ENCODE data around the gene CRNKL1. TPM values are rescaled to one million over a fixed set of nuclear protein-coding genes. Genes with fewer than 3 reads are reported as not detected.
A peak's percentile ranks its signal among the peaks of the same experiment; 100 is the strongest.

The CRNKL1 gene
- polyA plus RNA-seq (2013), result 17.1 and 17.8 TPM in 2 replicates

- Histone ChIP-seq H3K79me1 (ENCODE audit: low read length) (peaks cover 3% of the 10 kb centered on the region), H4K8ac (ENCODE audit: low read depth, low read length) (peak within 1 kb of the TSS; percentile 81), H3K4me3 (ENCODE audit: low read depth, low read length) (peak within 1 kb of the TSS; percentile 96), H2AK5ac (ENCODE audit: low read length) (no peak within 1 kb of the TSS), H3K27ac (ENCODE audit: low read depth, low read length) (peak within 1 kb of the TSS; percentile 21), H3K4me1 (ENCODE audit: control insufficient read depth in 1 of 2, insufficient read depth in 2 of 2, low read length in 2 of 2) (no peaks in the 10 kb centered on the region), H2BK12ac (ENCODE audit: low read length) (no peak within 1 kb of the TSS), H3K14ac (ENCODE audit: low read length) (peak within 1 kb of the TSS; percentile 54), H2BK5ac (ENCODE audit: low read depth, low read length, poor library complexity) (no peak within 1 kb of the TSS), H3K27me3 (ENCODE audit: insufficient read depth, low read length) (no peaks in the 10 kb centered on the region), H3K9ac (ENCODE audit: low read length) (peak within 1 kb of the TSS; percentile 74), H4K91ac (ENCODE audit: low read depth, low read length) (peak within 1 kb of the TSS; percentile 65), H3K9me3 (ENCODE audit: insufficient read depth, low read depth, low read length) (no peaks in the 10 kb centered on the region), H3K79me2 (ENCODE audit: control insufficient read depth, insufficient read depth, low read length, poor library complexity) (peaks cover 3% of the 10 kb centered on the region), H4K12ac (ENCODE audit: low read depth, low read length) (peak within 1 kb of the TSS; percentile 7), H3K18ac (ENCODE audit: low read length) (peak within 1 kb of the TSS; percentile 22), H3K36me3 (ENCODE audit: control insufficient read depth in 1 of 2, insufficient read depth in 2 of 2, low read length in 2 of 2) (peaks cover 3 to 11% of the 10 kb centered on the region in 2 experiments), H2AFZ (ENCODE audit: insufficient read depth, low read length, poor library complexity) (peak within 1 kb of the TSS; percentile 49), H2BK120ac (ENCODE audit: insufficient read depth, low read length, poor library complexity) (peak within 1 kb of the TSS; percentile 19), H3K4ac (ENCODE audit: low read depth, low read length) (peak within 1 kb of the TSS; percentile 39), H3K23ac (ENCODE audit: low read length) (no peak within 1 kb of the TSS), H3K4me2 (ENCODE audit: low read length) (peak within 1 kb of the TSS; percentile 80)
- DNase-seq, result peak; percentile 97 to 99
- no CpG with 5 or more reads among the region's 67 CpGs for WGBS (ENCODE audit: extremely low coverage, insufficient coverage, insufficient read length)
Measured at GRCh38 chr20:20052074-20052970, at the start of gene CRNKL1, which contains the start of gene CFAP61. TSS of gene CRNKL1 (minus strand) at chr20:20052466. CDS start at chr20:20052342, 124 bp downstream. TSS of gene CFAP61 (plus strand) at chr20:20052532. CDS start at chr20:20056654, 4,122 bp downstream.

GRCh38 chr20:20100881-20101280 is 48.6 kb upstream of the CRNKL1 start:
- Histone ChIP-seq H2BK120ac (ENCODE audit: insufficient read depth, low read length, poor library complexity) (no peak overlapping the region), H3K27ac (ENCODE audit: low read depth, low read length) (no peak overlapping the region), H3K4me3 (ENCODE audit: low read depth, low read length) (no peak overlapping the region), H4K8ac (ENCODE audit: low read depth, low read length) (no peak overlapping the region), H2AK5ac (ENCODE audit: low read length) (no peak overlapping the region), H4K12ac (ENCODE audit: low read depth, low read length) (no peak overlapping the region), H3K27me3 (ENCODE audit: insufficient read depth, low read length) (no peaks in the 10 kb centered on the region), H3K4me1 (ENCODE audit: control insufficient read depth in 1 of 2, insufficient read depth in 2 of 2, low read length in 2 of 2) (no peaks in the 10 kb centered on the region), H3K14ac (ENCODE audit: low read length) (no peak overlapping the region), H3K9ac (ENCODE audit: low read length) (no peak overlapping the region), H3K36me3 (ENCODE audit: control insufficient read depth in 1 of 2, insufficient read depth in 2 of 2, low read length in 2 of 2) (no peaks in the 10 kb centered on the region), H3K79me1 (ENCODE audit: low read length) (no peaks in the 10 kb centered on the region), H2BK12ac (ENCODE audit: low read length) (no peak overlapping the region), H3K9me3 (ENCODE audit: insufficient read depth, low read depth, low read length) (no peaks in the 10 kb centered on the region), H3K4me2 (ENCODE audit: low read length) (no peak overlapping the region), H3K23ac (ENCODE audit: low read length) (no peak overlapping the region), H3K4ac (ENCODE audit: low read depth, low read length) (no peak overlapping the region), H2AFZ (ENCODE audit: insufficient read depth, low read length, poor library complexity) (no peak overlapping the region), H3K18ac (ENCODE audit: low read length) (no peak overlapping the region), H4K91ac (ENCODE audit: low read depth, low read length) (no peak overlapping the region), H3K79me2 (ENCODE audit: control insufficient read depth, insufficient read depth, low read length, poor library complexity) (no peaks in the 10 kb centered on the region), H2BK5ac (ENCODE audit: low read depth, low read length, poor library complexity) (no peak overlapping the region)
- no peak for DNase-seq

GRCh38 chr20:20096421-20096820 is 44.2 kb upstream of the CRNKL1 start:
- Histone ChIP-seq H3K4me2 (ENCODE audit: low read length) (no peak overlapping the region), H3K27me3 (ENCODE audit: insufficient read depth, low read length) (no peaks in the 10 kb centered on the region), H3K4me1 (ENCODE audit: control insufficient read depth in 1 of 2, insufficient read depth in 2 of 2, low read length in 2 of 2) (no peaks in the 10 kb centered on the region), H4K91ac (ENCODE audit: low read depth, low read length) (no peak overlapping the region), H3K23ac (ENCODE audit: low read length) (no peak overlapping the region), H3K9ac (ENCODE audit: low read length) (no peak overlapping the region), H2AK5ac (ENCODE audit: low read length) (no peak overlapping the region), H4K12ac (ENCODE audit: low read depth, low read length) (no peak overlapping the region), H2AFZ (ENCODE audit: insufficient read depth, low read length, poor library complexity) (no peak overlapping the region), H3K79me1 (ENCODE audit: low read length) (no peaks in the 10 kb centered on the region), H3K4ac (ENCODE audit: low read depth, low read length) (no peak overlapping the region), H3K36me3 (ENCODE audit: control insufficient read depth in 1 of 2, insufficient read depth in 2 of 2, low read length in 2 of 2) (no peaks in the 10 kb centered on the region), H4K8ac (ENCODE audit: low read depth, low read length) (no peak overlapping the region), H2BK120ac (ENCODE audit: insufficient read depth, low read length, poor library complexity) (no peak overlapping the region), H3K4me3 (ENCODE audit: low read depth, low read length) (no peak overlapping the region), H3K14ac (ENCODE audit: low read length) (no peak overlapping the region), H3K27ac (ENCODE audit: low read depth, low read length) (no peak overlapping the region), H3K79me2 (ENCODE audit: control insufficient read depth, insufficient read depth, low read length, poor library complexity) (no peaks in the 10 kb centered on the region), H3K9me3 (ENCODE audit: insufficient read depth, low read depth, low read length) (no peaks in the 10 kb centered on the region), H3K18ac (ENCODE audit: low read length) (no peak overlapping the region), H2BK5ac (ENCODE audit: low read depth, low read length, poor library complexity) (no peak overlapping the region), H2BK12ac (ENCODE audit: low read length) (no peak overlapping the region)
- no peak for DNase-seq
- no CpG with 5 or more reads among the region's 11 CpGs for WGBS (ENCODE audit: extremely low coverage, insufficient coverage, insufficient read length)

- no peak overlapping the region for H3K4me2 ChIP-seq (ENCODE audit: low read length)
- WGBS (ENCODE audit: extremely low coverage, insufficient coverage, insufficient read length), result no CpG with 5 or more reads among the region's 10 CpGs
- no peaks in the 10 kb centered on the region for H3K27me3 ChIP-seq (ENCODE audit: insufficient read depth, low read length)
- no peak overlapping the region for H4K91ac ChIP-seq (ENCODE audit: low read depth, low read length)
- H3K9ac ChIP-seq (ENCODE audit: low read length), result no peak overlapping the region
- no peak overlapping the region for H4K12ac ChIP-seq (ENCODE audit: low read depth, low read length)
- no peaks in the 10 kb centered on the region for H3K79me2 ChIP-seq (ENCODE audit: control insufficient read depth, insufficient read depth, low read length, poor library complexity)
- no peak overlapping the region for H3K4ac ChIP-seq (ENCODE audit: low read depth, low read length)
- no peak overlapping the region for H2BK120ac ChIP-seq (ENCODE audit: insufficient read depth, low read length, poor library complexity)
- no peak overlapping the region for H2BK5ac ChIP-seq (ENCODE audit: low read depth, low read length, poor library complexity)
- no peaks in the 10 kb centered on the region for H3K4me1 ChIP-seq (ENCODE audit: control insufficient read depth in 1 of 2, insufficient read depth in 2 of 2, low read length in 2 of 2)
- no peak overlapping the region for H2BK12ac ChIP-seq (ENCODE audit: low read length)
- no peak overlapping the region for H3K14ac ChIP-seq (ENCODE audit: low read length)
- no peak overlapping the region for H3K27ac ChIP-seq (ENCODE audit: low read depth, low read length)
- peak; percentile 20 to 52 for DNase-seq
- H3K18ac ChIP-seq (ENCODE audit: low read length), result no peak overlapping the region
- no peak overlapping the region for H3K4me3 ChIP-seq (ENCODE audit: low read depth, low read length)
- H3K79me1 ChIP-seq (ENCODE audit: low read length), result no peaks in the 10 kb centered on the region
- H2AK5ac ChIP-seq (ENCODE audit: low read length), result no peak overlapping the region
- H3K9me3 ChIP-seq (ENCODE audit: insufficient read depth, low read depth, low read length), result no peaks in the 10 kb centered on the region
- H4K8ac ChIP-seq (ENCODE audit: low read depth, low read length), result no peak overlapping the region
- no peak overlapping the region for H2AFZ ChIP-seq (ENCODE audit: insufficient read depth, low read length, poor library complexity)
- no peaks in the 10 kb centered on the region for H3K36me3 ChIP-seq (ENCODE audit: control insufficient read depth in 1 of 2, insufficient read depth in 2 of 2, low read length in 2 of 2)
- H3K23ac ChIP-seq (ENCODE audit: low read length), result no peak overlapping the region
Measured at GRCh38 chr20:20095114-20095872, 43.0 kb upstream of the CRNKL1 start.
